ENCODE measurements around the gene IGSF6. TPM values are rescaled to one million over a fixed set of nuclear protein-coding genes. Genes with fewer than 3 reads are reported as not detected.
"Not testable (repeated sequence)": the region's sequence is repeated elsewhere in the genome, so short reads cannot be mapped to it uniquely, and the experiment has no call there.

IGSF6 gene
- polyA plus RNA-seq, 6 donors from 2014 or later: 0.44 to 2.0 (median 0.66) TPM

GRCh38 chr16:21647562-21648164 lies 4.7 kb downstream of the IGSF6 start:
- peak overlapping the region; percentile 66 to 98 (median 95) for H3K27ac Mint-ChIP-seq
- no peaks in the 10 kb centered on the region for H3K36me3 Mint-ChIP-seq
- H3K9me3 Mint-ChIP-seq: no peaks in the 10 kb centered on the region
- H3K4me3 Mint-ChIP-seq: peak overlapping the region in 7 of 8 donors; percentile 44 to 86 (median 76)
- H3K27me3 Mint-ChIP-seq: no peaks in the 10 kb centered on the region
- no peak for ATAC-seq (ENCODE audit: low read depth in 2 of 2)
- DNase-seq: no peak
- peaks cover 44 to 86% (median 64%) of the 10 kb centered on the region in 3 donors for H3K4me1 Mint-ChIP-seq

- Mint-ChIP-seq H3K9me3 (no peaks in the 10 kb centered on the region), H3K27me3 (no peaks in the 10 kb centered on the region), H3K4me1 (peaks cover 40 to 81% (median 59%) of the 10 kb centered on the region in 3 donors), H3K36me3 (no peaks in the 10 kb centered on the region), H3K4me3 (peak overlapping the region; percentile 20 to 89 (median 77)), H3K27ac (peak overlapping the region; percentile 91 to 98 (median 96))
- DNase-seq (peak; percentile 74), ATAC-seq (ENCODE audit: low read depth in 2 of 2) (peak; percentile 87 to 90)
Observed at GRCh38 chr16:21646721-21647561, 5.5 kb downstream of the IGSF6 start.

- DNase-seq (no peak), ATAC-seq (ENCODE audit: low read depth in 2 of 2) (no peak)
- H3K27me3 Mint-ChIP-seq: no peaks in the 10 kb centered on the region
- H3K9me3 Mint-ChIP-seq: no peaks in the 10 kb centered on the region
- H3K27ac Mint-ChIP-seq: peak overlapping the region in 5 of 6 donors; percentile 91 to 98 (median 96)
- peaks cover 34 to 76% (median 54%) of the 10 kb centered on the region in 3 donors for H3K4me1 Mint-ChIP-seq
- peak overlapping the region in 7 of 8 donors; percentile 51 to 91 (median 81) for H3K4me3 Mint-ChIP-seq
- H3K36me3 Mint-ChIP-seq: no peaks in the 10 kb centered on the region
Observed at GRCh38 chr16:21646091-21646490, 6.3 kb downstream of the IGSF6 start.

- peak overlapping the region; percentile 51 to 91 (median 83) for H3K4me3 Mint-ChIP-seq
- no peaks in the 10 kb centered on the region for H3K36me3 Mint-ChIP-seq
- ATAC-seq (ENCODE audit: low read depth in 2 of 2) (peak; percentile 58 to 63), DNase-seq (peak; percentile 67)
- H3K27me3 Mint-ChIP-seq: no peaks in the 10 kb centered on the region
- no peaks in the 10 kb centered on the region for H3K9me3 Mint-ChIP-seq
- H3K27ac Mint-ChIP-seq: peak overlapping the region; percentile 81 to 98 (median 95)
- peaks cover 33 to 73% (median 50%) of the 10 kb centered on the region in 3 donors for H3K4me1 Mint-ChIP-seq
Observed at GRCh38 chr16:21645261-21645721, 7.1 kb downstream of the IGSF6 start.

- Mint-ChIP-seq H3K27me3 (no peaks in the 10 kb centered on the region), H3K4me1 (peaks cover 30 to 67% (median 50%) of the 10 kb centered on the region in 3 donors), H3K36me3 (no peaks in the 10 kb centered on the region), H3K27ac (peak overlapping the region; percentile 51 to 98 (median 95)), H3K9me3 (no peaks in the 10 kb centered on the region), H3K4me3 (peak overlapping the region; percentile 51 to 91 (median 83))
- DNase-seq (no peak), ATAC-seq (ENCODE audit: low read depth in 2 of 2) (no peak)
Observed at GRCh38 chr16:21644674-21645073, 7.7 kb downstream of the IGSF6 start.

GRCh38 chr16:21643785-21644184 lies 8.6 kb downstream of the IGSF6 start:
- Mint-ChIP-seq H3K27ac (peak overlapping the region in 3 of 6 donors; percentile 91 to 97 (median 94)), H3K27me3 (no peaks in the 10 kb centered on the region), H3K9me3 (no peaks in the 10 kb centered on the region), H3K36me3 (no peaks in the 10 kb centered on the region), H3K4me3 (peak overlapping the region in 5 of 8 donors; percentile 8 to 91 (median 76)), H3K4me1 (peaks cover 29 to 59% (median 51%) of the 10 kb centered on the region in 3 donors)
- DNase-seq (no peak), ATAC-seq (ENCODE audit: low read depth in 2 of 2) (no peak)

GRCh38 chr16:21642861-21643260 lies 9.5 kb downstream of the IGSF6 start:
- Mint-ChIP-seq H3K9me3 (no peaks in the 10 kb centered on the region), H3K36me3 (no peaks in the 10 kb centered on the region), H3K27me3 (no peaks in the 10 kb centered on the region), H3K4me1 (peaks cover 29 to 51% (median 50%) of the 10 kb centered on the region in 3 donors), H3K27ac (peak overlapping the region in 1 of 6 donors; percentile 57), H3K4me3 (no peak overlapping the region)
- no peak for ATAC-seq (ENCODE audit: low read depth in 2 of 2)
- DNase-seq: no peak

GRCh38 chr16:21641916-21642315 lies 10.5 kb downstream of the IGSF6 start:
- no peak for ATAC-seq (ENCODE audit: low read depth in 2 of 2)
- Mint-ChIP-seq H3K36me3 (no peaks in the 10 kb centered on the region), H3K4me1 (peaks cover 23 to 42% (median 41%) of the 10 kb centered on the region in 3 donors), H3K4me3 (no peak overlapping the region), H3K9me3 (no peaks in the 10 kb centered on the region), H3K27ac (no peak overlapping the region), H3K27me3 (no peaks in the 10 kb centered on the region)
- DNase-seq: no peak

- DNase-seq (no peak), ATAC-seq (ENCODE audit: low read depth in 2 of 2) (no peak)
- no peaks in the 10 kb centered on the region for H3K9me3 Mint-ChIP-seq
- H3K27ac Mint-ChIP-seq: no peak overlapping the region
- H3K4me3 Mint-ChIP-seq: no peak overlapping the region
- H3K36me3 Mint-ChIP-seq: no peaks in the 10 kb centered on the region
- no peaks in the 10 kb centered on the region for H3K27me3 Mint-ChIP-seq
- H3K4me1 Mint-ChIP-seq: peaks cover 12 to 23% (median 16%) of the 10 kb centered on the region in 3 donors
Observed at GRCh38 chr16:21639493-21639892, 12.9 kb downstream of the IGSF6 start.

GRCh38 chr16:21638573-21638975 lies 13.8 kb downstream of the IGSF6 start:
- no peaks in the 10 kb centered on the region for H3K27me3 Mint-ChIP-seq
- ATAC-seq (ENCODE audit: low read depth in 2 of 2): no peak
- H3K36me3 Mint-ChIP-seq: no peaks in the 10 kb centered on the region
- no peak overlapping the region for H3K4me3 Mint-ChIP-seq
- DNase-seq: no peak
- H3K4me1 Mint-ChIP-seq: peaks cover 5 to 14% (median 7%) of the 10 kb centered on the region in 3 donors
- H3K27ac Mint-ChIP-seq: peak overlapping the region in 4 of 6 donors; percentile 0 to 5 (median 2)
- no peaks in the 10 kb centered on the region for H3K9me3 Mint-ChIP-seq

GRCh38 chr16:21637032-21637968 lies 15.1 kb downstream of the IGSF6 start:
- H3K9me3 Mint-ChIP-seq: no peaks in the 10 kb centered on the region
- peak overlapping the region in 1 of 6 donors; percentile 56 for H3K27ac Mint-ChIP-seq
- ATAC-seq (ENCODE audit: low read depth in 2 of 2) (no peak), DNase-seq (no peak)
- H3K27me3 Mint-ChIP-seq: no peaks in the 10 kb centered on the region
- no peaks in the 10 kb centered on the region for H3K36me3 Mint-ChIP-seq
- H3K4me1 Mint-ChIP-seq: peaks cover 5 to 14% (median 5%) of the 10 kb centered on the region in 3 donors
- peak overlapping the region in 1 of 8 donors; percentile 52 for H3K4me3 Mint-ChIP-seq

GRCh38 chr16:21635694-21636093 lies 16.7 kb downstream of the IGSF6 start:
- peaks cover 2 to 14% (median 5%) of the 10 kb centered on the region in 3 donors for H3K4me1 Mint-ChIP-seq
- not testable (repeated sequence) for ATAC-seq (ENCODE audit: low read depth in 2 of 2); H3K9me3 Mint-ChIP-seq; DNase-seq; H3K4me3 Mint-ChIP-seq; H3K36me3 Mint-ChIP-seq; H3K27me3 Mint-ChIP-seq
- peak overlapping the region in 2 of 6 donors; percentile 31 to 53 for H3K27ac Mint-ChIP-seq

- Mint-ChIP-seq H3K27ac (no peak overlapping the region), H3K9me3 (peaks cover 0 to 3% (median 0%) of the 10 kb centered on the region in 7 donors), H3K27me3 (no peaks in the 10 kb centered on the region), H3K4me1 (peaks cover 0 to 14% (median 5%) of the 10 kb centered on the region in 3 donors), H3K4me3 (no peak overlapping the region), H3K36me3 (peaks cover under 1 to 2% of the 10 kb centered on the region in 2 donors)
- DNase-seq: no peak
- ATAC-seq (ENCODE audit: low read depth in 2 of 2): no peak
Observed at GRCh38 chr16:21634216-21634615, 18.2 kb downstream of the IGSF6 start.

All from naive B cell (primary cell).